Vagina (tissue), 2 donors: Measurements from ENCODE around the gene PARP2.

ENCODE experiments used
- CTCF ChIP-seq, 3 experiments: fragments of 450-650 bp in 2 of 3; fragments of 200-600 bp in 1 of 3; sonication (generic) in 1 of 3; IDR thresholded peaks; one replicate each; pipeline ENCODE4 v1.5.1; 2017 to 2019; ENCODE audit warnings: antibody characterized with exemption in 3 of 3, mild to moderate bottlenecking in 2 of 3, moderate library complexity in 2 of 3
- POLR2A ChIP-seq, 2 donors: fragments of 450-650 bp; IDR thresholded peaks; one replicate each; pipeline ENCODE4 v1.6.1; 2017; ENCODE audit warnings: antibody characterized with exemption in 2 of 2, mild to moderate bottlenecking in 2 of 2, moderate library complexity in 2 of 2

- TF ChIP-seq POLR2A (IDR thresholded peaks at IDR 0.05), result no peak
- no peak for TF ChIP-seq CTCF (IDR thresholded peaks at IDR 0.05)
Measured at GRCh38 chr14:20356422-20356821, 13.0 kb downstream of the PARP2 start.
